SJCRH30 (cell line): ENCODE results near the gene ITPRIPL2. TPM values are rescaled to one million over a fixed set of nuclear protein-coding genes. Genes with fewer than 3 reads are reported as not detected.

Experiments used
- DNase-seq, 2 experiments: peaks; one replicate each; pipeline ENCODE4 v3.0.0-alpha.2; 2015 to 2020
- H3K27ac ChIP-seq: fragments of 250-450 bp; sonication (Bioruptor Pico); 2 replicates; pipeline ENCODE4 v1.5.1; 2020; ENCODE audit warnings: mild to moderate bottlenecking, moderate library complexity
- H3K27me3 ChIP-seq: fragments of 250-450 bp; sonication (Bioruptor Pico); 2 replicates; pipeline ENCODE4 v1.5.1; 2020; ENCODE audit warnings: mild to moderate bottlenecking, moderate library complexity
- H3K36me3 ChIP-seq: fragments of 250-450 bp; sonication (Bioruptor Pico); 2 replicates; pipeline ENCODE4 v1.5.1; 2020; ENCODE audit warnings: mild to moderate bottlenecking, moderate library complexity
- H3K4me1 ChIP-seq: fragments of 250-450 bp; sonication (Bioruptor Pico); 2 replicates; pipeline ENCODE4 v1.5.1; 2020; ENCODE audit warnings: mild to moderate bottlenecking, moderate library complexity
- H3K4me3 ChIP-seq: fragments of 250-450 bp; sonication (Bioruptor Pico); 2 replicates; pipeline ENCODE4 v1.5.1; 2020; ENCODE audit warnings: mild to moderate bottlenecking, moderate library complexity
- H3K9me3 ChIP-seq: fragments of 250-450 bp; sonication (Bioruptor Pico); replicated peaks from 2 replicates; pipeline ENCODE4 v1.5.1; 2020; ENCODE audit warnings: mild to moderate bottlenecking, moderate library complexity
- total RNA-seq: library from RNA; depleted of rRNA; stranded (reverse); fragments of >200 nt; shearing (Covaris generic); gene quantifications from 2 replicates; pipeline ENCODE4 v1.2.3, GENCODE V29; 2014

Gene ITPRIPL2
- total RNA-seq, 1 experiment from 2014 or later = 3.6 TPM

GRCh38 chr16:19105891-19106624, 7.7 kb upstream of the ITPRIPL2 start:
- Histone ChIP-seq H3K4me1 (peaks cover 43% of the 10 kb centered on the region), H3K27ac (no peak overlapping the region), H3K27me3 (no peaks in the 10 kb centered on the region), H3K4me3 (no peak overlapping the region), H3K36me3 (no peaks in the 10 kb centered on the region), H3K9me3 (no peaks in the 10 kb centered on the region)
- no peak for DNase-seq

- Histone ChIP-seq H3K27ac (no peak overlapping the region), H3K9me3 (no peaks in the 10 kb centered on the region), H3K27me3 (no peaks in the 10 kb centered on the region), H3K4me3 (no peak overlapping the region), H3K4me1 (peaks cover 42% of the 10 kb centered on the region), H3K36me3 (no peaks in the 10 kb centered on the region)
- DNase-seq = no peak
Measured at GRCh38 chr16:19106625-19107020, 7.1 kb upstream of the ITPRIPL2 start.

- Histone ChIP-seq H3K4me3 (no peak overlapping the region), H3K9me3 (no peaks in the 10 kb centered on the region), H3K27me3 (no peaks in the 10 kb centered on the region), H3K36me3 (no peaks in the 10 kb centered on the region), H3K27ac (no peak overlapping the region), H3K4me1 (peaks cover 28% of the 10 kb centered on the region)
- no peak for DNase-seq
Measured at GRCh38 chr16:19108409-19109287, 5.1 kb upstream of the ITPRIPL2 start.

- Histone ChIP-seq H3K27ac (no peak overlapping the region), H3K27me3 (no peaks in the 10 kb centered on the region), H3K9me3 (no peaks in the 10 kb centered on the region), H3K4me1 (peaks cover 22% of the 10 kb centered on the region), H3K4me3 (no peak overlapping the region), H3K36me3 (no peaks in the 10 kb centered on the region)
- DNase-seq = no peak
Measured at GRCh38 chr16:19109288-19109664, 4.5 kb upstream of the ITPRIPL2 start.

GRCh38 chr16:19110537-19111360, 3.0 kb upstream of the ITPRIPL2 start:
- DNase-seq = no peak
- Histone ChIP-seq H3K36me3 (no peaks in the 10 kb centered on the region), H3K27ac (no peak overlapping the region), H3K4me3 (no peak overlapping the region), H3K9me3 (no peaks in the 10 kb centered on the region), H3K27me3 (no peaks in the 10 kb centered on the region), H3K4me1 (peaks cover 9% of the 10 kb centered on the region)

GRCh38 chr16:19112099-19112407, 1.7 kb upstream of the ITPRIPL2 start:
- H3K4me1 ChIP-seq = peaks cover 7% of the 10 kb centered on the region
- no peaks in the 10 kb centered on the region for H3K36me3 ChIP-seq
- DNase-seq = no peak
- no peaks in the 10 kb centered on the region for H3K27me3 ChIP-seq
- H3K9me3 ChIP-seq = no peaks in the 10 kb centered on the region
- no peak overlapping the region for H3K4me3 ChIP-seq
- no peak overlapping the region for H3K27ac ChIP-seq

GRCh38 chr16:19114359-19115147, 789 bp downstream of the ITPRIPL2 start:
- Histone ChIP-seq H3K27ac (no peak overlapping the region), H3K4me1 (peaks cover 27% of the 10 kb centered on the region), H3K4me3 (peak overlapping the region; percentile 56), H3K36me3 (no peaks in the 10 kb centered on the region), H3K27me3 (no peaks in the 10 kb centered on the region), H3K9me3 (no peaks in the 10 kb centered on the region)
- DNase-seq = no peak

- H3K27ac ChIP-seq = no peak overlapping the region
Measured at GRCh38 chr16:19115148-19116021, 1.6 kb downstream of the ITPRIPL2 start.

GRCh38 chr16:19116711-19117449, 3.1 kb downstream of the ITPRIPL2 start:
- Histone ChIP-seq H3K4me3 (no peak overlapping the region), H3K36me3 (no peaks in the 10 kb centered on the region), H3K27ac (peak overlapping the region; percentile 30; the same call in 1 of the 2 replicates), H3K27me3 (no peaks in the 10 kb centered on the region), H3K9me3 (no peaks in the 10 kb centered on the region), H3K4me1 (peaks cover 30% of the 10 kb centered on the region)
- no peak for DNase-seq

More at GRCh38 chr16:19115148-19116021, 1.6 kb downstream of the ITPRIPL2 start:
- no peak for DNase-seq
- Histone ChIP-seq H3K4me3 (no peak overlapping the region), H3K36me3 (no peaks in the 10 kb centered on the region), H3K9me3 (no peaks in the 10 kb centered on the region), H3K4me1 (peaks cover 27% of the 10 kb centered on the region), H3K27me3 (no peaks in the 10 kb centered on the region)

GRCh38 chr16:19118938-19119431, 5.2 kb downstream of the ITPRIPL2 start:
- Histone ChIP-seq H3K9me3 (no peaks in the 10 kb centered on the region), H3K4me3 (peak overlapping the region; percentile 32), H3K27ac (peak overlapping the region; percentile 2; the same call in 1 of the 2 replicates), H3K4me1 (peaks cover 30% of the 10 kb centered on the region), H3K36me3 (no peaks in the 10 kb centered on the region), H3K27me3 (no peaks in the 10 kb centered on the region)
- no peak for DNase-seq

GRCh38 chr16:19119564-19119963, 5.8 kb downstream of the ITPRIPL2 start:
- Histone ChIP-seq H3K27me3 (no peaks in the 10 kb centered on the region), H3K27ac (no peak overlapping the region), H3K4me3 (no peak overlapping the region), H3K36me3 (no peaks in the 10 kb centered on the region), H3K9me3 (no peaks in the 10 kb centered on the region), H3K4me1 (peaks cover 30% of the 10 kb centered on the region)
- no peak for DNase-seq

GRCh38 chr16:19123535-19124178, 9.9 kb downstream of the ITPRIPL2 start:
- Histone ChIP-seq H3K36me3 (no peaks in the 10 kb centered on the region), H3K4me1 (peaks cover 8% of the 10 kb centered on the region), H3K9me3 (0 out of 2 replicates have a peak, but pooled peaks cover 4% of the 10 kb centered on the region), H3K27ac (no peak overlapping the region), H3K27me3 (no peaks in the 10 kb centered on the region), H3K4me3 (no peak overlapping the region)
- DNase-seq = no peak
